Measurements from ENCODE around the gene AP5Z1. TPM values are rescaled to one million over a fixed set of nuclear protein-coding genes. Genes with fewer than 3 reads are reported as not detected.

AP5Z1 gene
- total RNA-seq, 1 experiment from 2014 or later = 44.0 TPM

GRCh38 chr7:4763091-4763793 is 12.2 kb upstream of the AP5Z1 start:
- H3F3A ChIP-seq (ENCODE audit: insufficient read depth, low read depth) = no peaks in the 10 kb centered on the region
- TF ChIP-seq EZH2 (IDR thresholded peaks at IDR 0.05; ENCODE audit: low read depth) (no peak), CTCF (conservative IDR thresholded peaks at IDR 0.05) (no peak)
- intact Hi-C loops (cut with micrococcal nuclease; ENCODE audit: unreplicated experiment) = no loop called here
- no peaks in the 10 kb centered on the region for H3K27me3 ChIP-seq (ENCODE audit: insufficient read depth, low read depth)
- no peak overlapping the region for H3K27ac ChIP-seq
- no peak overlapping the region for H3K4me2 ChIP-seq
- no peaks in the 10 kb centered on the region for H3K9me2 ChIP-seq (ENCODE audit: insufficient read depth)
- H3K4me1 ChIP-seq (replicated peaks; ENCODE audit: insufficient read depth) = no peaks in the 10 kb centered on the region
- H3K4me3 ChIP-seq = no peak overlapping the region
- H3K36me3 ChIP-seq (ENCODE audit: low read depth) = no peaks in the 10 kb centered on the region; the same call in none of the 2 replicates
- no peaks in the 10 kb centered on the region for H3K79me2 ChIP-seq (ENCODE audit: low read depth)
- H2AFZ ChIP-seq = no peak overlapping the region
- ChIA-PET POLR2A (ENCODE audit: unreplicated experiment) (interaction anchor here (0.6 kb wide), 1 partner anchor 67 kb away, joined by 11 read pairs; no protein-coding TSS in a partner anchor), CTCF (no interaction called here)
- no TSS peak for BruUV-seq (replicated peaks)
- no peak for DNase-seq
- H3K9me3 ChIP-seq (ENCODE audit: insufficient read depth, low read depth) = no peaks in the 10 kb centered on the region
- peaks cover 8% of the 10 kb centered on the region for H4K20me1 ChIP-seq (ENCODE audit: insufficient read depth)

- no peaks in the 10 kb centered on the region for H3K27me3 ChIP-seq (ENCODE audit: insufficient read depth, low read depth)
- intact Hi-C loops (cut with micrococcal nuclease; ENCODE audit: unreplicated experiment) = no loop called here
- TF ChIP-seq CTCF (conservative IDR thresholded peaks at IDR 0.05) (no peak), EZH2 (IDR thresholded peaks at IDR 0.05; ENCODE audit: low read depth) (no peak)
- no peaks in the 10 kb centered on the region for H3K79me2 ChIP-seq (ENCODE audit: low read depth)
- H3K27ac ChIP-seq = no peak overlapping the region
- H3F3A ChIP-seq (ENCODE audit: insufficient read depth, low read depth) = no peaks in the 10 kb centered on the region
- H4K20me1 ChIP-seq (ENCODE audit: insufficient read depth) = peaks cover 8% of the 10 kb centered on the region
- BruUV-seq (replicated peaks) = no TSS peak
- no peaks in the 10 kb centered on the region for H3K4me1 ChIP-seq (replicated peaks; ENCODE audit: insufficient read depth)
- H2AFZ ChIP-seq = no peak overlapping the region
- H3K4me2 ChIP-seq = no peak overlapping the region
- ChIA-PET CTCF (interaction anchor here (0.7 kb wide), 1 partner anchor 476 kb away, joined by 3 read pairs; no protein-coding TSS in a partner anchor), POLR2A (ENCODE audit: unreplicated experiment) (interaction anchor here (0.6 kb wide), 1 partner anchor 68 kb away, joined by 11 read pairs; no protein-coding TSS in a partner anchor)
- no peak overlapping the region for H3K4me3 ChIP-seq
- no peak for DNase-seq
- no peaks in the 10 kb centered on the region for H3K9me2 ChIP-seq (ENCODE audit: insufficient read depth)
- H3K9me3 ChIP-seq (ENCODE audit: insufficient read depth, low read depth) = no peaks in the 10 kb centered on the region
- no peaks in the 10 kb centered on the region; the same call in none of the 2 replicates for H3K36me3 ChIP-seq (ENCODE audit: low read depth)
These were observed 11.6 kb upstream of the AP5Z1 start for GRCh38 chr7:4763794-4764185.

- DNase-seq = no peak
- H3K4me3 ChIP-seq = no peak overlapping the region
- intact Hi-C loops (cut with micrococcal nuclease; ENCODE audit: unreplicated experiment) = no loop called here
- no peaks in the 10 kb centered on the region for H3K4me1 ChIP-seq (replicated peaks; ENCODE audit: insufficient read depth)
- no peaks in the 10 kb centered on the region for H3K79me2 ChIP-seq (ENCODE audit: low read depth)
- TF ChIP-seq CTCF (conservative IDR thresholded peaks at IDR 0.05) (no peak), EZH2 (IDR thresholded peaks at IDR 0.05; ENCODE audit: low read depth) (no peak)
- H3K27me3 ChIP-seq (ENCODE audit: insufficient read depth, low read depth) = no peaks in the 10 kb centered on the region
- no peaks in the 10 kb centered on the region; the same call in none of the 2 replicates for H3K36me3 ChIP-seq (ENCODE audit: low read depth)
- H2AFZ ChIP-seq = no peak overlapping the region
- H3K9me2 ChIP-seq (ENCODE audit: insufficient read depth) = no peaks in the 10 kb centered on the region
- no peaks in the 10 kb centered on the region for H3K9me3 ChIP-seq (ENCODE audit: insufficient read depth, low read depth)
- H3K4me2 ChIP-seq = no peak overlapping the region
- ChIA-PET CTCF (interaction anchor here (0.7 kb wide), 1 partner anchor 475 kb away, joined by 3 read pairs; no protein-coding TSS in a partner anchor), POLR2A (ENCODE audit: unreplicated experiment) (no interaction called here)
- no TSS peak for BruUV-seq (replicated peaks)
- H4K20me1 ChIP-seq (ENCODE audit: insufficient read depth) = peaks cover 8% of the 10 kb centered on the region
- H3K27ac ChIP-seq = no peak overlapping the region
- no peaks in the 10 kb centered on the region; the same call in 1 of the 2 replicates for H3F3A ChIP-seq (ENCODE audit: insufficient read depth, low read depth)
These were observed 10.9 kb upstream of the AP5Z1 start for GRCh38 chr7:4764402-4765007.

Measured in PC-9 (cell line).